ENCODE measurements around the gene SSBP3. TPM values are rescaled to one million over a fixed set of nuclear protein-coding genes. Genes with fewer than 3 reads are reported as not detected.

Gene SSBP3
- total and polyA plus RNA-seq, 2 of the 13 experiments (the other 11 are each of a cell fraction or from before 2014, with no cell fraction given): 8.5 to 17.6 TPM

DNA sequence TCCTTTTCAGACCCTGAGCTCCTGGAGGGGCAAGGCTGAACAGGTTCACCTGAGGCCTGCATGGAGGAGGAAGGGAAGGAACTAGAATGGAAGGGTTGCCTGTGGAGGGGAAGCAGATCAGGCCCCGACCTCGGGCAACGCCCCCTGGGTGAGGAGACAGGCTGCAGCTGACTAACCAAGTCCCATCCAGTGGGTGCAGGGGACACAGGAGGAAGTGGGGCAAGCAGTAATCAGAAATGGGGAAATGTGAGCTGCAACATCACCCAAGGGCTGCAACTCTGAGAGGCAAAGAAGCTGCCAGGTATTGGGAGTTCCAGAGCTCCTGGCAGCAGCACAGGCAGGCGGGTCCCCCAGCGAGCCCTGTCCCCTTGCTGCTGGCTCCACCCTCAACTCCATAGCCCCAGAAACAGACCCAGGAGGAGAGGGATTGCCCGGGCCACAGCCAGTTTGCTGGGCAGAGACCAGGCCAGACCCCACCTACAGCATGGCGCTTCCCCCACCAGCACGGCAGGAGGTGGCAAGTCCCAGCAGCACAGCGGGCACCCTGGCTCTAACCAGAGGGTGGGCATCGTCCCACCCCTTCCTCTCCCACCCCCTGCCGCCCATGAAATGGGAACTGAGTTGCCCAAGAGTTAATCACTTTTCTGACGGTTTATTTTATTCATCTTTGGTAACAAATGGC is 167.7 kb downstream of the SSBP3 start:
- Histone ChIP-seq H3K4me2 (ENCODE audit: low read depth, low read length) (no peak overlapping the region), H2AFZ (ENCODE audit: low read length) (no peak overlapping the region), H3K36me3 (replicated peaks in 1 of 2; ENCODE audit: control insufficient read depth in 1 of 2, insufficient read depth in 2 of 2, low read length in 2 of 2) (peaks cover 12 to 22% of the 10 kb centered on the region in 2 experiments; a peak in 4 of 5 replicates), H3K27me3 (ENCODE audit: control insufficient read depth in 1 of 2, insufficient read depth in 2 of 2, low read length in 2 of 2) (no peaks in the 10 kb centered on the region), H3K79me2 (ENCODE audit: insufficient read depth, low read length) (no peaks in the 10 kb centered on the region), H3K4me3 (replicated peaks in 1 of 3; ENCODE audit: insufficient read depth in 1 of 3, low read depth in 2 of 3, low read length in 3 of 3) (no peak overlapping the region), H3K9me3 (ENCODE audit: low read length) (no peaks in the 10 kb centered on the region), H3K27ac (ENCODE audit: extremely low read length, insufficient read depth, low read length) (no peak overlapping the region), H3K4me1 (ENCODE audit: insufficient read depth, low read length) (peaks cover 12% of the 10 kb centered on the region), H4K20me1 (ENCODE audit: insufficient read depth, low read length) (no peaks in the 10 kb centered on the region), H3K9ac (ENCODE audit: insufficient read depth, low read depth, low read length) (no peak overlapping the region)
- WGBS (ENCODE audit: low lambda C conversion rate): 94% methylated on average over 8 of the region's 12 CpGs
- FAIRE-seq (no peak), DNase-seq (ENCODE audit: low spot score) (no peak), ATAC-seq (no peak)
- POLR2A ChIA-PET: no interaction called here
- CTCF ChIA-PET (ENCODE audit: low intra/inter-chr PET ratio, low total read pairs): no interaction called here
- intact Hi-C loops (cut with micrococcal nuclease; ENCODE audit: unreplicated experiment): no loop called here
- TF ChIP-seq HNF4G (IDR thresholded peaks at IDR 0.05; ENCODE audit: borderline replicate concordance, low read depth, low read length) (no peak), HNF4G (CRISPR knock-in tag; IDR thresholded peaks at IDR 0.05; ENCODE audit: borderline replicate concordance, low read depth) (no peak), ZNF501 (CRISPR knock-in tag; IDR thresholded peaks at IDR 0.05) (no peak), ZFY (CRISPR knock-in tag; IDR thresholded peaks at IDR 0.05) (no peak)
- TF ChIP-seq, protein P1, sequence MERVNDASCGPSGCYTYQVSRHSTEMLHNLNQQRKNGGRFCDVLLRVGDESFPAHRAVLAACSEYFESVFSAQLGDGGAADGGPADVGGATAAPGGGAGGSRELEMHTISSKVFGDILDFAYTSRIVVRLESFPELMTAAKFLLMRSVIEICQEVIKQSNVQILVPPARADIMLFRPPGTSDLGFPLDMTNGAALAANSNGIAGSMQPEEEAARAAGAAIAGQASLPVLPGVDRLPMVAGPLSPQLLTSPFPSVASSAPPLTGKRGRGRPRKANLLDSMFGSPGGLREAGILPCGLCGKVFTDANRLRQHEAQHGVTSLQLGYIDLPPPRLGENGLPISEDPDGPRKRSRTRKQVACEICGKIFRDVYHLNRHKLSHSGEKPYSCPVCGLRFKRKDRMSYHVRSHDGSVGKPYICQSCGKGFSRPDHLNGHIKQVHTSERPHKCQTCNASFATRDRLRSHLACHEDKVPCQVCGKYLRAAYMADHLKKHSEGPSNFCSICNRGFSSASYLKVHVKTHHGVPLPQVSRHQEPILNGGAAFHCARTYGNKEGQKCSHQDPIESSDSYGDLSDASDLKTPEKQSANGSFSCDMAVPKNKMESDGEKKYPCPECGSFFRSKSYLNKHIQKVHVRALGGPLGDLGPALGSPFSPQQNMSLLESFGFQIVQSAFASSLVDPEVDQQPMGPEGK (CRISPR knock-in tag; IDR thresholded peaks at IDR 0.05): no peak
- in situ Hi-C loops (cut with HindIII; ENCODE audit: extremely low pct_ligation_motif_present, low pct_unique_long_range_greater_than_20kb): no loop called here
- no TSS peak for BruUV-seq (replicated peaks)

DNA sequence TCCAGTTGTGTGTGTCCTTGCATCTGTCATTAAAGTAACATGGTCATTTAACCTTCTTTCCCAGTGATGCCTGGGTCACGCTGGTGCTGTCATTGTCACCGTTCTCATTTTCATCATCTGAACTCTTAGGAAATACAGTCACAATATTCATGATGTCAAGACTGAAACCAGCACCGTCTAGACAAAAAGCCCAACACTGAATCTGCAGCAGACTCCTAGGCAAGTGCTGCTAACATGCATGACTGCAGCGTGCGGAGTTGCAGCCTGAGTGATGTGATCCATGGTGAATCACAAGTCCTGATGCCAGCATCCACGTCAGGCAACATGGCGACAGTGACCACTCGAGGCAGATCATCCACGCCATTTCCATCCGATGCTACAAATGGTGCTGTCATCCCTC is 168.6 kb downstream of the SSBP3 start:
- H3K9ac ChIP-seq (ENCODE audit: insufficient read depth, low read depth, low read length): no peak overlapping the region
- WGBS (ENCODE audit: low lambda C conversion rate): 92% methylated on average over 10 of the region's 10 CpGs
- BruUV-seq (replicated peaks): no TSS peak
- no peaks in the 10 kb centered on the region for H3K27me3 ChIP-seq (ENCODE audit: control insufficient read depth in 1 of 2, insufficient read depth in 2 of 2, low read length in 2 of 2)
- no peaks in the 10 kb centered on the region for H3K79me2 ChIP-seq (ENCODE audit: insufficient read depth, low read length)
- H3K4me1 ChIP-seq (ENCODE audit: insufficient read depth, low read length): peaks cover 12% of the 10 kb centered on the region
- no peaks in the 10 kb centered on the region for H4K20me1 ChIP-seq (ENCODE audit: insufficient read depth, low read length)
- peaks cover 10 to 22% of the 10 kb centered on the region in 2 experiments; a peak in 4 of 5 replicates for H3K36me3 ChIP-seq (replicated peaks in 1 of 2; ENCODE audit: control insufficient read depth in 1 of 2, insufficient read depth in 2 of 2, low read length in 2 of 2)
- ChIA-PET CTCF (ENCODE audit: low intra/inter-chr PET ratio, low total read pairs) (no interaction called here), POLR2A (no interaction called here)
- no peaks in the 10 kb centered on the region for H3K9me3 ChIP-seq (ENCODE audit: low read length)
- H2AFZ ChIP-seq (ENCODE audit: low read length): no peak overlapping the region
- H3K27ac ChIP-seq (ENCODE audit: extremely low read length, insufficient read depth, low read length): no peak overlapping the region
- in situ Hi-C loops (cut with HindIII; ENCODE audit: extremely low pct_ligation_motif_present, low pct_unique_long_range_greater_than_20kb): no loop called here
- DNase-seq (ENCODE audit: low spot score) (no peak), FAIRE-seq (no peak), ATAC-seq (no peak)
- no peak overlapping the region for H3K4me3 ChIP-seq (replicated peaks in 1 of 3; ENCODE audit: insufficient read depth in 1 of 3, low read depth in 2 of 3, low read length in 3 of 3)
- intact Hi-C loops (cut with micrococcal nuclease; ENCODE audit: unreplicated experiment): no loop called here
- no peak overlapping the region for H3K4me2 ChIP-seq (ENCODE audit: low read depth, low read length)
- TF ChIP-seq PITX1 (CRISPR knock-in tag; IDR thresholded peaks at IDR 0.05) (no peak), TAF15 (IDR thresholded peaks at IDR 0.05; ENCODE audit: low read depth, low read length, poor library complexity, severe bottlenecking) (no peak), HCFC1 (IDR thresholded peaks at IDR 0.05; ENCODE audit: low read depth, low read length) (no peak), TOE1 (CRISPR knock-in tag; IDR thresholded peaks at IDR 0.05) (no peak), KLF12 (CRISPR knock-in tag; IDR thresholded peaks at IDR 0.05; ENCODE audit: borderline replicate concordance) (no peak), MLLT10 (CRISPR knock-in tag; IDR thresholded peaks at IDR 0.05) (no peak), ZNF652 (CRISPR knock-in tag; IDR thresholded peaks at IDR 0.05; ENCODE audit: borderline replicate concordance, low read depth) (no peak)
- TF ChIP-seq, protein P2, sequence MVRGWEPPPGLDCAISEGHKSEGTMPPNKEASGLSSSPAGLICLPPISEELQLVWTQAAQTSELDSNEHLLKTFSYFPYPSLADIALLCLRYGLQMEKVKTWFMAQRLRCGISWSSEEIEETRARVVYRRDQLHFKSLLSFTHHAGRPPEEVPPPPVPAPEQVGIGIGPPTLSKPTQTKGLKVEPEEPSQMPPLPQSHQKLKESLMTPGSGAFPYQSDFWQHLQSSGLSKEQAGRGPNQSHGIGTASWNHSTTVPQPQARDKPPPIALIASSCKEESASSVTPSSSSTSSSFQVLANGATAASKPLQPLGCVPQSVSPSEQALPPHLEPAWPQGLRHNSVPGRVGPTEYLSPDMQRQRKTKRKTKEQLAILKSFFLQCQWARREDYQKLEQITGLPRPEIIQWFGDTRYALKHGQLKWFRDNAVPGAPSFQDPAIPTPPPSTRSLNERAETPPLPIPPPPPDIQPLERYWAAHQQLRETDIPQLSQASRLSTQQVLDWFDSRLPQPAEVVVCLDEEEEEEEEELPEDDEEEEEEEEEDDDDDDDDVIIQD (CRISPR knock-in tag; IDR thresholded peaks at IDR 0.05; ENCODE audit: low read depth): no peak
- TF ChIP-seq, protein P3, sequence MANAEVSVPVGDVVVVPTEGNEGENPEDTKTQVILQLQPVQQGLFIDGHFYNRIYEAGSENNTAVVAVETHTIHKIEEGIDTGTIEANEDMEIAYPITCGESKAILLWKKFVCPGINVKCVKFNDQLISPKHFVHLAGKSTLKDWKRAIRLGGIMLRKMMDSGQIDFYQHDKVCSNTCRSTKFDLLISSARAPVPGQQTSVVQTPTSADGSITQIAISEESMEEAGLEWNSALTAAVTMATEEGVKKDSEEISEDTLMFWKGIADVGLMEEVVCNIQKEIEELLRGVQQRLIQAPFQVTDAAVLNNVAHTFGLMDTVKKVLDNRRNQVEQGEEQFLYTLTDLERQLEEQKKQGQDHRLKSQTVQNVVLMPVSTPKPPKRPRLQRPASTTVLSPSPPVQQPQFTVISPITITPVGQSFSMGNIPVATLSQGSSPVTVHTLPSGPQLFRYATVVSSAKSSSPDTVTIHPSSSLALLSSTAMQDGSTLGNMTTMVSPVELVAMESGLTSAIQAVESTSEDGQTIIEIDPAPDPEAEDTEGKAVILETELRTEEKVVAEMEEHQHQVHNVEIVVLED (CRISPR knock-in tag; IDR thresholded peaks at IDR 0.05; ENCODE audit: borderline replicate concordance): no peak
